Vagina (tissue), 2 donors: Measurements from ENCODE around the gene ZIC1. TPM values are rescaled to one million over a fixed set of nuclear protein-coding genes. Genes with fewer than 3 reads are reported as not detected.

Source experiments
- DNase-seq, 2 donors: peaks; one replicate each; pipeline ENCODE4 v3.0.0-alpha.2; 2017; ENCODE audit errors: extremely low spot score in 2 of 2
- H3K27ac ChIP-seq: fragments of 200-600 bp; sonication (generic); one replicate; pipeline ENCODE4 v1.5.1; 2019
- H3K27me3 ChIP-seq: fragments of 200-600 bp; sonication (generic); one replicate; pipeline ENCODE4 v1.5.1; 2019
- H3K36me3 ChIP-seq, 2 donors: fragments of 200-600 bp; sonication (generic); one replicate each; pipeline ENCODE4 v1.5.1; 2017 to 2019
- H3K4me1 ChIP-seq: fragments of 200-600 bp; sonication (generic); one replicate; pipeline ENCODE4 v1.5.1; 2019
- H3K4me3 ChIP-seq, 2 donors: fragments of 200-600 bp; sonication (generic); 1 replicate in 1 of 2; 2 replicates in 1 of 2; pipeline ENCODE4 v1.5.1; 2016 to 2019
- H3K9me3 ChIP-seq: fragments of 200-600 bp; sonication (generic); one replicate; pipeline ENCODE4 v1.5.1; 2019
- POLR2A ChIP-seq, 2 donors: fragments of 450-650 bp; IDR thresholded peaks; one replicate each; pipeline ENCODE4 v1.6.1; 2017; ENCODE audit warnings: antibody characterized with exemption in 2 of 2, mild to moderate bottlenecking in 2 of 2, moderate library complexity in 2 of 2
- POLR2AphosphoS5 ChIP-seq, 2 donors: sonication (generic); formaldehyde crosslinking; IDR thresholded peaks; one replicate each; pipeline ENCODE4 v1.9.0; 2017; ENCODE audit warnings: antibody characterized with exemption in 2 of 2, mild to moderate bottlenecking in 2 of 2, low read depth in 1 of 2; ENCODE audit not compliant: insufficient read depth in 1 of 2
- intact Hi-C: fragments of 100-400 bp; cut with DNase I; formaldehyde crosslinking; loops from one replicate; pipeline ENCODE4 v1.15.1; 2023
- total RNA-seq: library from RNA; depleted of rRNA; stranded (reverse); fragments of >200 nt; gene quantifications from one replicate; pipeline ENCODE4 v1.2.3, GENCODE V29; 2016
- TF ChIP-seq, protein P1 (sequence below), 3 experiments: fragments of 450-650 bp in 2 of 3; fragments of 200-600 bp in 1 of 3; sonication (generic) in 1 of 3; IDR thresholded peaks; one replicate each; pipeline ENCODE4 v1.5.1; 2017 to 2019; ENCODE audit warnings: antibody characterized with exemption in 3 of 3, mild to moderate bottlenecking in 2 of 3, moderate library complexity in 2 of 3

ZIC1 gene
- total RNA-seq, 1 donor from 2014 or later: not detected

DNA sequence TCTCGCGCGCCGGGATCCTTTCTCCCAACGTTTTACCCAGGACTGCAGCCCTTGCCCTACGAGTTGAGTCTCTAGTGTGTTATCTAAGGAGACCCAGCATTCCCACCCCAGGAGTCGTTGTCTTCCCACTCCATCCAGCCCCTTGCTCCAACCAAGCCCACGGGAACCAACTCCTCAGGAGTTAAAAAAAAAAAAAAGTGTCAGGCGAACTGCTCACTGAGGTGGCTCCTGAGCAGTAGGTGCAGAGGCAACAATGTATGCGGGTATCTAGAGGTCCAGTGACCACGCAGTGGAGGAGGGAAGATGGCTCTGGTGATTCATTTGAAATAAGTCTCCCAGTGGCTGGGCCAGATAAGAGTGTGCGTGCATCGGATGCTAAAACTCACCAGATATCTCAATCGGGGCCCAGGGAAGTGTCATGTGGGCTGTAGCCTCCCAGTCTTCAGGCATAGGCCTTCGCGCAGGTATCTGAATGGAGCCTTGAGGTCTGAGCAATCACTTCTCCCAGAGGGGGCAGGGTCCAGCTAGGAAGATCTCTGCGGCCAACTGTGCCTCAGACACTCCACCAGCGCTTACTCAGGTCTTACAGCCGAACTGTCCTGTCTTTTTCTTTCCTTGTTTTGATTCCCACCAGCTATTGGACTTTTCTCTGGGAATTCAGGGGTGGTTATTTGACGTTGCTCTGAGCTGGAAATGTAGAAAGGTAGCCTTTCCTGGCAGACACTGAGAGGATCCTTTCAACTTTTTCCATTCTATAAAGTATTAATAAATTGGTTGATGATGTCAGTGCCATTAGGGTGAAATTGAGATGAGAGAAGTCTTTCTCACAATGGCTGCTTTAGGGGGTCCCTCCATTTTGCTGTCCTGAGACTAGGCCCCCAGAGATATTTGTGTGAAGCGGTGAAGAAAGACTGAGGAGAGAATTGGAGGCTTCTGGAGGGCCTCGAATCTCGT, 23.8 kb upstream of the ZIC1 start:
- no peaks in the 10 kb centered on the region for H3K4me1 ChIP-seq
- no peaks in the 10 kb centered on the region for H3K9me3 ChIP-seq
- intact Hi-C loops: no loop called here
- H3K36me3 ChIP-seq: no peaks in the 10 kb centered on the region
- H3K4me3 ChIP-seq: no peak overlapping the region
- H3K27me3 ChIP-seq: peaks cover 28% of the 10 kb centered on the region
- DNase-seq: peak; percentile 65 to 67
- TF ChIP-seq POLR2AphosphoS5 (IDR thresholded peaks at IDR 0.05; ENCODE audit: insufficient read depth in 1 of 2, low read depth in 1 of 2): no peak
- no peak for TF ChIP-seq POLR2A (IDR thresholded peaks at IDR 0.05)
- TF ChIP-seq, protein P1, sequence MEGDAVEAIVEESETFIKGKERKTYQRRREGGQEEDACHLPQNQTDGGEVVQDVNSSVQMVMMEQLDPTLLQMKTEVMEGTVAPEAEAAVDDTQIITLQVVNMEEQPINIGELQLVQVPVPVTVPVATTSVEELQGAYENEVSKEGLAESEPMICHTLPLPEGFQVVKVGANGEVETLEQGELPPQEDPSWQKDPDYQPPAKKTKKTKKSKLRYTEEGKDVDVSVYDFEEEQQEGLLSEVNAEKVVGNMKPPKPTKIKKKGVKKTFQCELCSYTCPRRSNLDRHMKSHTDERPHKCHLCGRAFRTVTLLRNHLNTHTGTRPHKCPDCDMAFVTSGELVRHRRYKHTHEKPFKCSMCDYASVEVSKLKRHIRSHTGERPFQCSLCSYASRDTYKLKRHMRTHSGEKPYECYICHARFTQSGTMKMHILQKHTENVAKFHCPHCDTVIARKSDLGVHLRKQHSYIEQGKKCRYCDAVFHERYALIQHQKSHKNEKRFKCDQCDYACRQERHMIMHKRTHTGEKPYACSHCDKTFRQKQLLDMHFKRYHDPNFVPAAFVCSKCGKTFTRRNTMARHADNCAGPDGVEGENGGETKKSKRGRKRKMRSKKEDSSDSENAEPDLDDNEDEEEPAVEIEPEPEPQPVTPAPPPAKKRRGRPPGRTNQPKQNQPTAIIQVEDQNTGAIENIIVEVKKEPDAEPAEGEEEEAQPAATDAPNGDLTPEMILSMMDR (IDR thresholded peaks at IDR 0.05): no peak
- H3K27ac ChIP-seq: no peak overlapping the region

DNA sequence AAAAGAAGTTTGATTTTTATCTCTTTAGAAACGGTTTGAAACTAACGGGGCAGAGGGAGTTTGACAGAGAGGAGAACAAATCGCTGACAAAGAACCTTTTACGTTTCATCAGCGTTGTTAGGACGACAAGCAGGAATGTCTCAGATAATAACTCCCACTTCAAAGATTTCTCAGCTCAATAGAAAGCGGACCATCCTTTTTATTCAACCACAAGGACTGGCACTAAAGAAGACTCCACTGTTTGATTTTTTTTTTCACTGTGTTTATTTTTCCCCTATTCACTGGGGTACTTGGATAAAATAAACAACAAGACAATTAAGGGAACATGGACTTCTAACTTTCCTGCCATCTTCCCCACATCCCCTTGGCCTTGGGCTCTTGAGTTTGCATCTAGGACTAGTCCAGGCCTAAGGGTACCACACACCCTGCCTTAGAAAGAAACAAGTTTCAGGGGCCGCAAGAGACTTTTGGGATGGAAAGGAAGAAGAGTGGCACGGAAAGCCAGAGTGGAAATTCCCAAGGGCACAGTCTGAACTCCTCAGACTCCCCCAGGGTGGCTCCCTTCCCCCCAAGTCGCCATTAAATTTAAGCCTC, 21.8 kb upstream of the ZIC1 start:
- Histone ChIP-seq H3K27me3 (peaks cover 31% of the 10 kb centered on the region), H3K9me3 (no peaks in the 10 kb centered on the region), H3K36me3 (no peaks in the 10 kb centered on the region), H3K4me1 (peaks cover 9% of the 10 kb centered on the region), H3K27ac (no peak overlapping the region), H3K4me3 (no peak overlapping the region)
- TF ChIP-seq POLR2A (IDR thresholded peaks at IDR 0.05) (no peak), POLR2AphosphoS5 (IDR thresholded peaks at IDR 0.05; ENCODE audit: insufficient read depth in 1 of 2, low read depth in 1 of 2) (no peak)
- TF ChIP-seq, protein P1 (IDR thresholded peaks at IDR 0.05): no peak
- intact Hi-C loops: no loop called here
- DNase-seq: peak in 1 of 2 donors; percentile 32

DNA sequence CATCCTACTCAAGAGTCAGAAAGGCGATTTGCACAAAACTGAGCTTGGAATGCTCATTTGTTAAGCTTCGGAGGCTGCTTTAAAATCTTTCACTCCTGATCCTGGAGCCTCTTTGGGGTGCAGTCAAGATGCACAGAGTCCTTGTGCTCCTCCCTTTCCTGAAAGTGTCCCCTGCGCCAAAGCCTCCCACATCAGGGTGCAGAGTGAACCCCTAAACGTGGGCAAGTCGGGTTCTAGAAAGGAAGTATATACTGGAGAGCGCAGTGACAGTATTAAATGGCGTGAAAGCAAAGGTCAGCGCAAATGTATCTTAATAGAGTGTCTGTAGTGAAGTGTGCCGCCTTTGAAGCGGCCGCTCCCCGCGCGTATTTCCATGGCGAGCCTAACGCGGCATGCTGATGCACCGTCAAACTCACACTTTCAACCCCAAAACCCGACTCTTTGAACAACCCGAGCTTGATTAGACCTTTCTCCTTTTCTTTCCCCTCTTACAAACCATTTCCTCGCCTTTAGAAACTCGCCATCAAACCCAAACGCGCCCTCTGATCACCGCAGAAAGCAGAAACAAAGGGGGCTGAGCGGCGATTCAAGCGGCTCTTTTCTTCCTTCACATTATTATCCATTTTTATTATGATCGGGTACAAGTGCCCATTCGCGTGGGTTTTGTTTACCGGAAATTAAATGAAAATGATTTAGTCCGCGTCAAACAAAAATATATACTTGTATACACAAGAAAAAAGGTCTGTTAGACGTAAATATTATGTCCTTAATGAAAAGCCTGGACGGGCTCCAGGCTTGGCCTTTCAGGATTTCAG, 21.1 kb upstream of the ZIC1 start:
- DNase-seq: no peak
- Histone ChIP-seq H3K9me3 (no peaks in the 10 kb centered on the region), H3K27ac (no peak overlapping the region), H3K4me3 (no peak overlapping the region), H3K27me3 (peaks cover 35% of the 10 kb centered on the region), H3K4me1 (peaks cover 13% of the 10 kb centered on the region), H3K36me3 (no peaks in the 10 kb centered on the region)
- intact Hi-C loops: no loop called here
- TF ChIP-seq, protein P1 (IDR thresholded peaks at IDR 0.05): no peak
- TF ChIP-seq POLR2AphosphoS5 (IDR thresholded peaks at IDR 0.05; ENCODE audit: insufficient read depth in 1 of 2, low read depth in 1 of 2): no peak
- TF ChIP-seq POLR2A (IDR thresholded peaks at IDR 0.05): no peak

DNA sequence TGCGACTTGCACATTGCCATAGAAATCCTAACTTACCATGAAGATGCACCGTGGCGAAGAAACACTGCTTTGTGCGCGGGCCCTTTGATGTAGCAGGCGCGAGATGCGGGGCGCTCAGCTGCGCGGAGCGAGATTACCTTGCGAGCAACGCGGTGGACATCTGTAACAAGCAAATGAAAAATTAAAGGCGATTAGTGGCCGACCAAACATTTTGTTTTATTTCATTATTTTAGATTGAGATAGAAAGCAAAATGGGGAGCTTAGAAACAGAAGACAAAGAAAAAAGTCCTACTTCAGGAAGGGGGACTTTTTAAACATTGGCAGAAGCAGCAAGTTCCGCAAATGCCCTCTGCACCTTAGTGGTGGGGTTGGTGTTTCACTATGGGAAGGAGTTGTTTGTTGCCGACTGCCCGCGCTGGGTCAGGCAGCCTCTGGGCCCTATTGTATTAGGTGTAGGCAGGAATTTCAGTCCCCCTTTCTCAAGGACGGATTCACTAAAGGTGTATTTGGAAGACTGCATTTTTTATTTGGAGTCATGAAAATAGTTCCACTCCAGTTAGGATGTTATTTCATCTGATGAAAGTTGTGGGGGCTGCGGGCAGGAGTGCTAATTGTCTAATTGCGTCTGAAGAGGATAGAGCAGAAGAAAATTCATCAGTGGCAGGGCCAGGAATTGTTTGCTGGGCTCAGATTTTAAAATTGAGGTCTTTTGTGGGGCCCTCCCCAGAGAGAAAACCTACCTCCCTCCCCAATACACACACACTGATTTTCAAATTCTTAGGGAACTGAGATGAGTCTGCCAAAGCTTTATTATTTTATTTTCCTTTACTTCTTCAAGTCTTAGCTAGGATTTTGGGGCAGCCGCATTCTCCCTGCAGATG, 20.2 kb upstream of the ZIC1 start:
- peaks cover 40% of the 10 kb centered on the region for H3K27me3 ChIP-seq
- intact Hi-C loops: no loop called here
- DNase-seq: no peak
- H3K27ac ChIP-seq: no peak overlapping the region
- H3K4me3 ChIP-seq: no peak overlapping the region
- H3K9me3 ChIP-seq: no peaks in the 10 kb centered on the region
- no peaks in the 10 kb centered on the region for H3K36me3 ChIP-seq
- no peak for TF ChIP-seq POLR2AphosphoS5 (IDR thresholded peaks at IDR 0.05; ENCODE audit: insufficient read depth in 1 of 2, low read depth in 1 of 2)
- TF ChIP-seq POLR2A (IDR thresholded peaks at IDR 0.05): no peak
- peaks cover 21% of the 10 kb centered on the region for H3K4me1 ChIP-seq
